KOPT-K1 (cell line): Measurements from ENCODE around the gene KRT25.

Experiments
- H3K27ac ChIP-seq: fragments of 200-600 bp; sonication (generic); 2 replicates; pipeline ENCODE4 v1.5.1; 2016; ENCODE audit warnings: antibody characterized with exemption, mild to moderate bottlenecking, low read depth, low read length; ENCODE audit not compliant: poor library complexity, severe bottlenecking
- H3K36me3 ChIP-seq: fragments of 200-600 bp; sonication (generic); 2 replicates; pipeline ENCODE4 v1.5.1; 2017; ENCODE audit warnings: antibody characterized with exemption, mild to moderate bottlenecking, low read length, moderate library complexity; ENCODE audit not compliant: insufficient read depth
- H3K9me3 ChIP-seq: fragments of 200-600 bp; sonication (generic); 2 replicates; pipeline ENCODE4 v1.5.1; 2017; ENCODE audit warnings: antibody characterized with exemption, low read length, mild to moderate bottlenecking; ENCODE audit not compliant: insufficient read depth, poor library complexity, severe bottlenecking

Gene KRT25

DNA sequence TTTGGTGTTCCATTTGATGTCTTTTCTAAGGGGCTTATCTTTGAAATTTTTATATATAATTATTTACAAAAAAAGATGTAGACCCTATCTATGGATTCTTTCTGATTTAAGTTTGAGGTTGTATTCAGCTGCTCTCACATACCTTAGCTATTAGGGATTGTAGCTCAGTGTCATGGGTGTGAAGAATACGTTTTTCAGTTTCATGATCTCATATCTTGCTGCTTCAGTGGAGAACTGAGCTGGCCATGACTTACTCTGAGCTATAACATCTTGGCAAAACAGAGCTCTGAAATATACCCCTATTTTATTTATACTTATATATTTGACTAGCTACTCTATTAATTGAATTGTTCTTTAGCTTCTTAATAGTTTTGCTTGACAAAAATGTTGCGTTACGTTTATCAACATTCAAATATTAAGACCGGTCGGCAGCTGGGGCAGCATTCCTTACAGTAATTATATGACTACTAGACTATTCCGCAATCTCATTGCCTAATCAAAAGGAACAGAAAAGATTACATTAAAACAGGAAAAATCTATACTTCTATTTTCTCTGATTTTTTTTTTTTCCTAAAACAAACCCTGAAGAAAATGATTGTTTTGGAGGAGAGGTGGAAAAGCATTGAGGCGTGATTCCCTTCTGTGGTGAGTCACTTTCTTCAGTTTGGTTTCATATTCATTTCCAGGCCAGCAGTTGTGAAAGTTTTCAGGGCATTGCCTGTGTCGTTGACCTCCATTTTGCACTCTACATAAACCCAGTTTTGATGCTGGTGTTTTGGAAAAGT lies 27.5 kb downstream of the KRT25 start:
- no peaks in the 10 kb centered on the region for H3K9me3 ChIP-seq
- H3K36me3 ChIP-seq, result no peaks in the 10 kb centered on the region
- no peak overlapping the region for H3K27ac ChIP-seq

DNA sequence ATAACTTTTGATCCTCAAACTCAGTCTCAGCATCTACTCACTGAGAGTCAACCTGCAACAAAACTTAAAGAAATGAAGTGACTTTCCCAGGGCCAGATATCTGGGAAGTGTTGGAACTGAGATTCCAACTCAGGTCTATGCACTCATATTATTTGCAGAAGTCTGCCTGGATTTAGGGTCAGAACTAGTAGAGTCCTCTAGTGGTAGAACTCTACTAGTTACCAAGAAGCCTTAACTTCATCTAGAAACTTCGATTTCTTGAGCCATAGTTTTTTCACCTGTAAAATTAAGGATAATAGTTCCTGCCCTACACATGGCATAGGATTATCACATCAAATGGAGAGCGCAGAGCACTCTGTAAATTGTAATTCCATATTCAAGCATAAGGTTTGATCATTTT lies 28.2 kb downstream of the KRT25 start:
- H3K9me3 ChIP-seq, result no peaks in the 10 kb centered on the region
- H3K27ac ChIP-seq, result no peak overlapping the region
- H3K36me3 ChIP-seq, result no peaks in the 10 kb centered on the region

DNA sequence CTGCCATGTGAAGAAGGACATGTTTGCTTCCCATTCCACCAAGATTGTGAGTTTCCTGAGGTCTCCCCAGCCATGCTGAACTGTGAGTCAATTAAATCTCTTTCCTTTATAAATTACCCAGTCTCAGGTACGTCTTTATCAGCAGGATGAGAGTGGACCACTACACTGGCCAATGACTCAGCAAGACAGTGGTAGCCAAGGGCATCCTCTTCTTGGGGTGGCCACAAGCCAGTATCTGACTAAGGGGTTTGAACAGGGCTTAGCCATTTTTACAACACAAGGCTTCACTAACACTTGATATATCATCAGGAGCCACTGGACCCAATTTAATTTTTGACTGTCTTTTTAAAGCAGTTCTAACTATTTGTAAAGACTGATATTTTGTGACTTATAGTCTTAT lies 30.5 kb downstream of the KRT25 start:
- H3K9me3 ChIP-seq, result no peaks in the 10 kb centered on the region
- no peaks in the 10 kb centered on the region for H3K36me3 ChIP-seq
- H3K27ac ChIP-seq, result no peak overlapping the region

DNA sequence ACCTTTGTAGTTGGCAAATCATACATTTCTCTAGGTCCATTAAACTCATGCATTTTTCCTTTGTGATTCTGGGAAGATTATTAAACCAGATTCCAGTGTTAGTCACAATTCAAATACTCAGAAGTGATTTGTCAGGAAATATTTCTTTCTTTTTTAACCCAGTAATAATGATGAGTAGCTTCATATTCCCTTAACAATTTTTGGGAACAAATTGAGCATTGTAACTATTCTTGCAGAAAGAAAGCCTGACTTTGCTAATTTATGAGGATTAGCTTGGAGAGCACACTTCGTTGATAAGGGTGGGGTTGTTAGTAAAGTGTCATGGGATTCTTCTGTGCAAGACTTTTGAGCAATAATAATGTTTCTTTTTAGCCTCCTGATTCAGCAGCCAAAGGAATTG lies 32.9 kb downstream of the KRT25 start:
- Histone ChIP-seq H3K36me3 (no peaks in the 10 kb centered on the region), H3K27ac (no peak overlapping the region), H3K9me3 (no peaks in the 10 kb centered on the region)

DNA sequence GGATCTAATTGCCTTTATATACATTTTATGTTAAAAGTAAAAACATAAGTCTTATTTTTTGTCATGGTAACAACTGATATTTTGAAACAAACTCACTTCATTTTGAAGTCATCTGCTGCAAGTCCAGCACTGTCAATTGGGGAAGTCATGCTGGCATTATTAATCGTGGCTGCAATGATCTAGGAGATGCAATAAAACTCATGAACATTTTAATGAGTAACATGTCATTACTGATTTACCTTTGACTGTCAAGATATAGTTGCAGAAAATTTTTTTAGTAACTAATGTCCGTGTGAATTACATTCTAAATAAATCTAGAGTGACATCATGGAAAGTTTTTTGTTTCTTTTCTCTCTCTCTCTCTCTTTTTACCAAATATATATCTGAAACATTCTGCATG lies 34.2 kb downstream of the KRT25 start:
- no peak overlapping the region for H3K27ac ChIP-seq
- no peaks in the 10 kb centered on the region for H3K36me3 ChIP-seq
- H3K9me3 ChIP-seq, result no peaks in the 10 kb centered on the region

DNA sequence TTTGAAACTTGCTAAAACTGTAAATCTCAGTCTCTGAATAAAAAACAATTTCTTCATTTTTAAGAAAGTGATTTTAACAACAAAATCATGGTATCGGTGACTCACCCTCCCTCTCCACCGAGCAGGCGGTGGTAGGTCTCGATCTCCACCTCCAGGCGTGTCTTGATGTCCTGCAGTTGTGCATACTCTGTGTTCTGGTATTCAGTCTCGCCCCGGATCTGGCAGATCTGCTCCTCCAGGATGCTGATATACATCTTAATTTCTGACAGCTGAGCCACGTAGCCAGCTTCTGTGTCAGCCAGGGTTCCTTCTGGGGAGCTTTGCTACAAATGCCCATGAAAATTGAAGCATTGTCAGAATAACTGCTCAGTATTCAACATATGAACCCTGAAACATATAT lies 36.2 kb downstream of the KRT25 start:
- Histone ChIP-seq H3K36me3 (no peaks in the 10 kb centered on the region), H3K27ac (no peak overlapping the region), H3K9me3 (no peaks in the 10 kb centered on the region)

DNA sequence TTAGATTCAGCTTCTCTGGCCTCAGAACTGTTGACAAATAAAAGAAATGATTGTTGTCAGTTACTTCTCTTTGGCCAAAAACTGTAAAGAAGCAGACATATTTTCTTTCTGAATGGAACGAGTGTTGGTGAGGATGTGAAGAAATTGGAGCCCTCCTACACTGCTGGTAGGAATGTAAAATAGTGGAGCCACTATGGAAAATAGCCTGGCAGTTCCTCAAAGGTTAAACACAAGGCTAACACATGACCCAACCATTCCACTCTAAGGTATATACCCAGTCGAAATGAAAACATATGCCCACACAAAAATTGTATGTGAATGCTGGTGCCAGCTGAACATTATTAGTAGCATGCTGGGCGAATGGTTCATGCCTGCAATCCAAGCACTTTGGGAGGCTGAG lies 37.4 kb downstream of the KRT25 start:
- no peaks in the 10 kb centered on the region for H3K9me3 ChIP-seq
- H3K36me3 ChIP-seq, result no peaks in the 10 kb centered on the region
- no peak overlapping the region for H3K27ac ChIP-seq

DNA sequence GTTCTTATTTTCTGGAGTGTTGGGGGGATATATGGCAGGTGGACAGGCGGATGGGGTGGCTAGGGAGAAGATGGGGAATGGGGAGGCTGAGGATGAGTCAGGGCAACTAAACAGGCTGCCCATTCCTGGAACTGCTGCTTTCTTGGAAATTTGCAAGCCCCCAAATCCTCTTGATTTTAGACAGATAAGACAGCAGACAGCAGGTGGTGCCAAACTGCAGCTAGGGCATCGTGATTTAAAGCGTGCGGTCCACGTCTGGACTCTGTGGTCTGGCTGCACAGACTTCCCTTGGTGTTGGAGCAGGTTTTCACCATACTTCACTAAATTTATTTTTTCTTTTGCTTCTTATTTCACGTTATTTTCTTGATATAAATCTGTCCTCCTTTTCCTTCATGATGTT lies 40.7 kb downstream of the KRT25 start:
- Histone ChIP-seq H3K9me3 (no peaks in the 10 kb centered on the region), H3K27ac (no peak overlapping the region)

DNA sequence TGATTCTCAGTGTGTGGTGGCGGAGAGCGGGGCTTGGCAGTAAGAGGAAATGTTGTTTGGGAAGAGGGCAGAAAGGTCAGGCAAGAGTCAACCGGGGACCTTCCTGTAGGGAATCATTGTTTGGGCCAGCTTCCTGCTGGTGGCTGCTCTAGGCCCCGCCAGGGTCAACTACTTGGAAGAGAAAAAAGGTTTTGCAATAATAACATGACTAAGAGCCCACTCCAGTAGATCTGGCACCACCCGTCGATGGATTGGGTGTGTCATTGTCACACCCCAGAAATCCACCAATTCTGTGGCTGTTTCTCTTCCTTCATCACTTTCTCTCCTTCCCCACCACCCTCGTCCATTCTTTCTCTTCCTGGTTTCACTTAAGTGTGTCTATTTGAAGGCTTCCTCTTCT lies 47.4 kb downstream of the KRT25 start:
- no peak overlapping the region for H3K27ac ChIP-seq
- H3K36me3 ChIP-seq, result no peaks in the 10 kb centered on the region

More for the DNA sequence above, 40.7 kb downstream of the KRT25 start:
- no peaks in the 10 kb centered on the region for H3K36me3 ChIP-seq

DNA sequence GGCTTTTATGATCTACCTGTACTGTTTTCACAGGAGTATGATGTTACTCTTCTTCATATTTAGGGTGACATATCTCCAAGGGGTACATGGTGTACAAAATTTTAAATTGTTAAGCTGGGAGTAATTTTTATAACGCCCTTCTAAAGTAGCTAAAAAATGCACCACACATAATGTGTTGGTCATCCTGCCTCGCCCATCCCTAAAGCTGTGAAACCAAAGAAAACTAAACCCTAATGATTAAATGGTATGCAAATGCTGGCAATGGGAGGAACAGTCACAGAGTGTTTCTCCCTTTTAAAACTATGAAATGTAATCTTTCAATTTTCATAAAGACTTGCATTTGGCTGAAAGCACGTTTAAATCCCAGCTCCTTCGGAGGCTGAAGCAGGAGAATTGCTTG lies 49.5 kb downstream of the KRT25 start:
- no peak overlapping the region for H3K27ac ChIP-seq
- no peaks in the 10 kb centered on the region for H3K9me3 ChIP-seq
- H3K36me3 ChIP-seq, result no peaks in the 10 kb centered on the region

More for the DNA sequence above, 47.4 kb downstream of the KRT25 start:
- H3K9me3 ChIP-seq, result no peaks in the 10 kb centered on the region

DNA sequence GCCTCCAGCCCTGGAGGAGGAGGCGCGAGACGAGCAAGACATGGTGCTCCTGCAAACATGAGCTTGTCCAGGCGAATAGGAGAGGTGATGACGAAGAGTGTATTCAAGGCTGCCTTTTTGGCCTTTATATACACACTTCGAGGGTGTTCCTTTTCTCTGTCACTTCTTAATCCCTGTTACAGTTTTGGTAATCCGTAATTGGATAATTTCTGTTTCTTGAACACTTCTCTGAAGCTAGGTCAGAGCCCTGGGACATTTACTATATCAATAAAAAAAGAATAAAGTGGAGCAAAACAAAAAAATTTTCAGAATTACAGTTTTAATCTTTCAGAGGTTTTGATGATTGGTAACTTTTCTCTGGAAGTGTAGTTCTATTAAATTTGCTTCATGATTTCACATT lies 51.5 kb downstream of the KRT25 start, which contains the start of gene KRT24:
Gene KRT24 (minus strand): TSS at position 101 of the 400 bp plus-strand sequence. CDS start 59 bp downstream, at position 42.
- Histone ChIP-seq H3K27ac (no peak within 1 kb of the TSS), H3K9me3 (no peaks in the 10 kb centered on the region)

DNA sequence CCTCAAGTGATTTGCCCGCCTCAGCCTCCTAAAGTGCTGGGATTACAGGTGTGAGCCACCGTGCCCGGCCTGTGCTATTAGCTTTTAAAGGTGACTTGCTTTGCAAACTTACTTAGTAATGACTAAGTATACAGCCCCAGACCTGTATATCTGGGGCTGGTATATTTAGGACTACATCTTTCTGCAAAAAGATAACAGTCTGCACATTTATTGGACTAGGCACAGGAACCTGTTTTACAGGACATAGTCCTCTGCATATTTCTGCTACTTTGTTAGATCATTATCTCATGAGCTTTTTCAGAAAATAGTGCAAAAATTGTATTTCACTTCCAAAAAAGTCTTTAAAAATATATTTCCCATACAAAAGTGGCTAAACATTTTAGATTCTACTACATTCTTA lies 52.9 kb downstream of the KRT25 start:
- Histone ChIP-seq H3K27ac (no peak overlapping the region), H3K36me3 (no peaks in the 10 kb centered on the region), H3K9me3 (no peaks in the 10 kb centered on the region)

More for the DNA sequence above, 51.5 kb downstream of the KRT25 start, which contains the start of gene KRT24:
- H3K36me3 ChIP-seq, result no peaks in the 10 kb centered on the region

DNA sequence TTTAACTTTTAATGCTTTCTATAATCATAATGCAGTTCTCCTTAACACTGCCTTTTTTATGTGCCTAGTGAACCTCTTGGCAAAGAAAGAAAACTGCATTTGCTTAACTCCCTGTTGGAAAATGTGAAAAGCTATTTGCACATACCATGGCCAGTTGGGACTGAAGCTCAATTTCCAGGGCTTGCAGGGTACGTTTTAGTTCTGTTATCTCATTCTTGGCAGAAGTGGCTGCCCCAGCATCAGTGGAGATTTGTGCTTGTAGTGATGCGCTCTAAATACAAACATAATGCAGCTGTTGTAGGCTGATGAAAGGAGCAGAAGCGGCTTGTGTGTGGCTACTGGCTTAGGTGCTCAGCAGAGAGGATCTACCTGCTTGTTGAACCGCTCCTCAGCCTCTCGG lies 55.3 kb downstream of the KRT25 start:
- no peak overlapping the region for H3K27ac ChIP-seq
- no peaks in the 10 kb centered on the region for H3K9me3 ChIP-seq
- no peaks in the 10 kb centered on the region for H3K36me3 ChIP-seq

DNA sequence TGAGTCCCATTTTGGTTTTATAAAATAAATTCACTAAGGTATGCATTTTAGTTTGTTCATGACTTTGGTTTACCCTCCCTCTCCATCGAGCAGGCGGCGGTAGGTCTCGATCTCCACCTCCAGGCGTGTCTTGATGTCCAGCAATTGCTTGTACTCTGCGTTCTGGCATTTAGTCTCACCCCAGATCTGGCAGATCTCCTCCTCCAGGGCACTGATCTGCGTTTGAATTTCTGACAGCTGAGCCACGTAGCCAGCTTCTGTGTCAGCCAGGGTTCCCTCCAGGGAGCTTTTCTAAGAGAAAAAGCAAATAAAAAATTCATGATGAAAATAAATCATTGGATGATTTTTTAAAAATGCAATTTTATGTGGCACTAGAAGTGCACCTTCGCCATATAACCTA lies 55.8 kb downstream of the KRT25 start:
- H3K36me3 ChIP-seq, result no peaks in the 10 kb centered on the region
- no peak overlapping the region for H3K27ac ChIP-seq
- H3K9me3 ChIP-seq, result no peaks in the 10 kb centered on the region
